Osteoblast (primary cell): ENCODE data around the gene EYS. TPM values are rescaled to one million over a fixed set of nuclear protein-coding genes. Genes with fewer than 3 reads are reported as not detected.

Experiments used
- DNase-seq: peaks from one replicate; pipeline ENCODE4 v3.0.0; 2011; ENCODE audit warnings: low spot score, mixed read lengths; ENCODE audit not compliant: insufficient read length; ENCODE audit errors: missing footprints
- H2AFZ ChIP-seq: 2 replicates; pipeline ENCODE4 v1.6.0; 2011; ENCODE audit warnings: mild to moderate bottlenecking, low read length
- H3K27ac ChIP-seq: 2 replicates; pipeline ENCODE4 v1.5.1; 2011; ENCODE audit warnings: mild to moderate bottlenecking, low read depth, low read length, moderate library complexity
- H3K27me3 ChIP-seq: 2 replicates; pipeline ENCODE4 v1.6.0; 2012; ENCODE audit warnings: mild to moderate bottlenecking, control low read depth, inconsistent platforms, low read length, moderate library complexity; ENCODE audit not compliant: insufficient read depth
- H3K36me3 ChIP-seq: 2 replicates; pipeline ENCODE4 v1.5.1; 2011; ENCODE audit warnings: mild to moderate bottlenecking, low read length, control low read depth, moderate library complexity; ENCODE audit not compliant: insufficient read depth
- H3K4me1 ChIP-seq: 2 replicates; pipeline ENCODE4 v1.5.1; 2011; ENCODE audit warnings: mild to moderate bottlenecking, low read length, control low read depth, moderate library complexity; ENCODE audit not compliant: insufficient read depth
- H3K4me2 ChIP-seq: 2 replicates; pipeline ENCODE4 v1.6.0; 2011; ENCODE audit warnings: mild to moderate bottlenecking, low read length; ENCODE audit not compliant: insufficient read depth
- H3K4me3 ChIP-seq: fragments of 200-600 bp; sonication (generic); 3 replicates; pipeline ENCODE4 v1.5.1; 2012; ENCODE audit warnings: mild to moderate bottlenecking, low read length, inconsistent platforms; ENCODE audit not compliant: insufficient read depth
- H3K79me2 ChIP-seq: 2 replicates; pipeline ENCODE4 v1.6.0; 2012; ENCODE audit warnings: mild to moderate bottlenecking, low read length, control low read depth, inconsistent platforms; ENCODE audit not compliant: insufficient read depth
- H3K9me3 ChIP-seq: 2 replicates; pipeline ENCODE4 v1.5.1; 2011; ENCODE audit warnings: low read depth, low read length, control low read depth
- H4K20me1 ChIP-seq: 2 replicates; pipeline ENCODE4 v1.6.0; 2012; ENCODE audit warnings: mild to moderate bottlenecking, low read length, control low read depth; ENCODE audit not compliant: insufficient read depth
- CTCF ChIP-seq: IDR thresholded peaks from 2 replicates; pipeline ENCODE4 v1.5.1; 2011; ENCODE audit warnings: mild to moderate bottlenecking, low read depth, low read length, moderate library complexity; ENCODE audit errors: extremely low read depth
- total RNA-seq: library from RNA; depleted of rRNA; stranded (reverse); fragments of >200 nt; gene quantifications from 2 replicates; pipeline ENCODE4 v1.2.3, GENCODE V29; 2012

EYS gene
- total RNA-seq, 1 donor = under 0.01 TPM

DNA sequence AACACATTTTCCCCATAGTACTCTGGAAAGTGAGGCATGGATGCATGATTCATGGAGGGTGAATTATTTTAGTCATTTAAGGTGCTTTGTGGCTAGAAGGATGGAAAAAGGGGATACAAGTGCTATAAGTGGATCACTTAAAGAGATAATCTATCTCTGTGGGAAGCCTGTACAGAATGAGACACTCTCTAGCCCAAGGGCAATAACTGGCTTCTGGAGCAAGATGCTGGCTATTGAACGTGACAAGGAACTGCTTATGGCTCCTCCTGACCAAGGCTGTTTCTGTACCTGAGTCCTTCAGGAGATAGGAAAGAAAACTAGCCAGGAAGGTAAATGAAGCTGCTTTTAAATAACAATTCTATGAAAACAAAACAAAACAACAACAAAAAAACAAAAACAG lies 590.7 kb downstream of the EYS start:
- Histone ChIP-seq H3K27me3 (no peaks in the 10 kb centered on the region), H3K4me2 (no peak overlapping the region), H2AFZ (no peak overlapping the region), H3K9me3 (peaks cover 2% of the 10 kb centered on the region), H3K4me1 (no peaks in the 10 kb centered on the region), H4K20me1 (no peaks in the 10 kb centered on the region), H3K79me2 (no peaks in the 10 kb centered on the region), H3K36me3 (no peaks in the 10 kb centered on the region), H3K4me3 (no peak overlapping the region), H3K27ac (no peak overlapping the region)
- TF ChIP-seq CTCF = no peak
- no peak for DNase-seq

DNA sequence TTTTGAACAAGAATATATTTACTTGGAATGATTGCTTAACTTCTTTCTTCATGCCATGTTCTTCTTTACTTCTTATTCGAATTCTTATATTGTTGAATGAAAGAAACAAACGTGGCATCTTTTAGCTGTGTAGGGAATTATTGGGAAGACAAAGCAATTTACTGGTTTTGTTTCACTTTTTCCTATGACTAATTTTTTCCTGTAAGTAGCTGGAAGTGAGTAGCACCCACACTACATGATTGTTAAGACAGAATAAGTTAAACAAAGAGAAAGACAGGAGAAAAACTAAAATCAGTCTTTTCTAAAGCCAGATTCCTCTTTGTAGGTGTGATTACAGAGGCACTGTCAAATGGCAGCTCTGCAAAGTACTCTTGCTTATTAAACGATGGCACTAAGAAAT lies 593.4 kb downstream of the EYS start:
- no peak for DNase-seq
- H3K4me3 ChIP-seq = no peak overlapping the region
- TF ChIP-seq CTCF = no peak
- H3K9me3 ChIP-seq = peaks cover 2% of the 10 kb centered on the region
- H3K27ac ChIP-seq = no peak overlapping the region
- no peaks in the 10 kb centered on the region for H3K79me2 ChIP-seq
- H2AFZ ChIP-seq = no peak overlapping the region
- no peaks in the 10 kb centered on the region for H3K36me3 ChIP-seq
- no peaks in the 10 kb centered on the region for H3K27me3 ChIP-seq
- H3K4me2 ChIP-seq = no peak overlapping the region
- H4K20me1 ChIP-seq = no peaks in the 10 kb centered on the region
- no peaks in the 10 kb centered on the region for H3K4me1 ChIP-seq

- TF ChIP-seq CTCF = no peak
- DNase-seq = no peak
- Histone ChIP-seq H4K20me1 (no peaks in the 10 kb centered on the region), H3K4me2 (no peak overlapping the region), H3K36me3 (no peaks in the 10 kb centered on the region), H3K4me3 (no peak overlapping the region), H2AFZ (no peak overlapping the region), H3K27ac (no peak overlapping the region), H3K4me1 (no peaks in the 10 kb centered on the region), H3K9me3 (peaks cover 2% of the 10 kb centered on the region), H3K27me3 (no peaks in the 10 kb centered on the region), H3K79me2 (no peaks in the 10 kb centered on the region)
Measured at GRCh38 chr6:65112435-65112834, 594.6 kb downstream of the EYS start.

DNA sequence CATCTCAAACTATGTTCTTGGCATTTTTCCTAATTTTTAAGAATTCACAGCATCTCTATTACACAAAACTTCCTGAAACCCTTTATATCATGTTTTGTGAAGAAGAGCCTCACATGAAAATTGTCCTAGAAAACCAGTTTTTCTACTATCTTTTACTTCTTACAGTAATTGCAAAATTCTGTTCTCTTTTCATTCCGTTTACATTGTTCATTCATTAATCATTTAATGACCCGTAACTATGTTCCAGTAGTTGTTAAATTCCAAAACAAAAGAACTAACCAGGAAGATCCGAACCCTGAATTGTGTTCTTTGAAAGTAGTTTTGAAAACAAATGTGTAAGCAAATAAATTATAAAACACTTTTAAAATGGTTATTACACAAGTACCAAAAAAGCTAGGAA lies 597.0 kb downstream of the EYS start:
- Histone ChIP-seq H3K9me3 (no peaks in the 10 kb centered on the region), H3K27ac (no peak overlapping the region), H3K4me3 (no peak overlapping the region), H3K27me3 (no peaks in the 10 kb centered on the region), H2AFZ (no peak overlapping the region), H3K79me2 (no peaks in the 10 kb centered on the region), H3K36me3 (no peaks in the 10 kb centered on the region), H4K20me1 (no peaks in the 10 kb centered on the region), H3K4me1 (no peaks in the 10 kb centered on the region), H3K4me2 (no peak overlapping the region)
- no peak for TF ChIP-seq CTCF
- DNase-seq = no peak
